ENCODE results near the gene AGAP1. TPM values are rescaled to one million over a fixed set of nuclear protein-coding genes. Genes with fewer than 3 reads are reported as not detected.

Gene AGAP1
- total RNA-seq, 1 donor from 2014 or later: 21.1 TPM

DNA sequence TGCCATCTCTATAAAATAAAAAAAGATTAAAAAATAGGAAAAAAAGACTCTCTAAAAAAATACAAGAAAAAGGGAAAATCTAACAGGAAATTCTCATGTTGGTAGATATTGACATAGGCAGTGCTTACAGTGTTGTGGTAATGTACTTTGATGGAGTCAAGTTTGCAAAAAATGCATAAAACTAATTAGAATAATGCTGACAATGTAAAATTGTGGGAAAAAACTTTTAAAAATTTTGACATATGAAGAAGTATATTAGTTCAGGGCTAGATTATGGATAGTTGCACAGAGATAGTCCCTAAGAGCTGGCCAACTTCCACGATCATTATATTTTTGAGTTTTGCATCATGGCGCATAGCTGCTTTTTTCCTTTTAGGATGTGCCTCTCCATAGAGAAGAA, 601.7 kb downstream of the AGAP1 start:
- Histone ChIP-seq H3K9me3 (no peaks in the 10 kb centered on the region), H3K27ac (no peak overlapping the region), H3K36me3 (no peaks in the 10 kb centered on the region), H3K4me3 (no peak overlapping the region), H3K27me3 (no peaks in the 10 kb centered on the region), H3K4me1 (no peaks in the 10 kb centered on the region)
- intact Hi-C loops (cut with DNase I): no loop called here
- no peak for TF ChIP-seq POLR2A (IDR thresholded peaks at IDR 0.05)
- no peak for TF ChIP-seq POLR2AphosphoS5 (IDR thresholded peaks at IDR 0.05; ENCODE audit: insufficient read depth in 1 of 2, low read depth in 1 of 2)
- TF ChIP-seq, protein P1, sequence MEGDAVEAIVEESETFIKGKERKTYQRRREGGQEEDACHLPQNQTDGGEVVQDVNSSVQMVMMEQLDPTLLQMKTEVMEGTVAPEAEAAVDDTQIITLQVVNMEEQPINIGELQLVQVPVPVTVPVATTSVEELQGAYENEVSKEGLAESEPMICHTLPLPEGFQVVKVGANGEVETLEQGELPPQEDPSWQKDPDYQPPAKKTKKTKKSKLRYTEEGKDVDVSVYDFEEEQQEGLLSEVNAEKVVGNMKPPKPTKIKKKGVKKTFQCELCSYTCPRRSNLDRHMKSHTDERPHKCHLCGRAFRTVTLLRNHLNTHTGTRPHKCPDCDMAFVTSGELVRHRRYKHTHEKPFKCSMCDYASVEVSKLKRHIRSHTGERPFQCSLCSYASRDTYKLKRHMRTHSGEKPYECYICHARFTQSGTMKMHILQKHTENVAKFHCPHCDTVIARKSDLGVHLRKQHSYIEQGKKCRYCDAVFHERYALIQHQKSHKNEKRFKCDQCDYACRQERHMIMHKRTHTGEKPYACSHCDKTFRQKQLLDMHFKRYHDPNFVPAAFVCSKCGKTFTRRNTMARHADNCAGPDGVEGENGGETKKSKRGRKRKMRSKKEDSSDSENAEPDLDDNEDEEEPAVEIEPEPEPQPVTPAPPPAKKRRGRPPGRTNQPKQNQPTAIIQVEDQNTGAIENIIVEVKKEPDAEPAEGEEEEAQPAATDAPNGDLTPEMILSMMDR (IDR thresholded peaks at IDR 0.05): no peak
- no peak for DNase-seq (ENCODE audit: extremely low spot score in 2 of 2)

DNA sequence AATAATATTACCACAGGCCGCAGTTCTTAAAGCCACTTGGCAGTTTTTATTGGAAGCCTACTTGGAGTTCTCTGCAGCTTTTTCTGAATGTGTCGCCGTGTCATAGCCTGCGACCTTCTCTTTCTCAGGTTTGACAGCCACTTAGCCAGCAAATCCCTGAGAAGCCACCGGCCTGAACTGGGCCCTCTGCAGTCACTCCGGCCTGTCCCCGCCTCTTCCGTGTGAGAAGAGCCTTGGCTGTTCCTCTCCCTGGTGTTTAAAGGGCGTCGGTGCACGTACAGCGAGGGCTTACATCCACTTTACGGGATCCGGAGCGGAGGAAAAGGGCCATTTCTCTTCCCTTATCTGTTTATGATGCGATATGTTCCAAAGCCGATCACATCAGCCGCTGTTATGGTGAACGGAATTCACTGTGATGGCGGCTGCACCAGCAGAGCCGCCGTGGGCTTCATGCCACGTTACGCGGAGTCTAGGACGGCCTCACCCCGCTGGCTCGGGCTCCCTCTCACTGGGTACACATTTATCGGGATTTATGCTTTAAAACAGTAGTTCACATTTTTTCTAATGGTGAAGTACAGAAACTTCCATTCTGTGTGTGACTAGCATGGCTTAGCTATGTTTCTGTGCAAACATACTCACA, 607.6 kb downstream of the AGAP1 start:
- intact Hi-C loops (cut with DNase I): no loop called here
- TF ChIP-seq, protein P1 (IDR thresholded peaks at IDR 0.05): no peak
- no peak for TF ChIP-seq POLR2A (IDR thresholded peaks at IDR 0.05)
- no peak for TF ChIP-seq POLR2AphosphoS5 (IDR thresholded peaks at IDR 0.05; ENCODE audit: insufficient read depth in 1 of 2, low read depth in 1 of 2)
- Histone ChIP-seq H3K27ac (no peak overlapping the region), H3K36me3 (no peaks in the 10 kb centered on the region), H3K9me3 (no peaks in the 10 kb centered on the region), H3K27me3 (no peaks in the 10 kb centered on the region), H3K4me1 (no peaks in the 10 kb centered on the region), H3K4me3 (no peak overlapping the region)
- no peak for DNase-seq (ENCODE audit: extremely low spot score in 2 of 2)

DNA sequence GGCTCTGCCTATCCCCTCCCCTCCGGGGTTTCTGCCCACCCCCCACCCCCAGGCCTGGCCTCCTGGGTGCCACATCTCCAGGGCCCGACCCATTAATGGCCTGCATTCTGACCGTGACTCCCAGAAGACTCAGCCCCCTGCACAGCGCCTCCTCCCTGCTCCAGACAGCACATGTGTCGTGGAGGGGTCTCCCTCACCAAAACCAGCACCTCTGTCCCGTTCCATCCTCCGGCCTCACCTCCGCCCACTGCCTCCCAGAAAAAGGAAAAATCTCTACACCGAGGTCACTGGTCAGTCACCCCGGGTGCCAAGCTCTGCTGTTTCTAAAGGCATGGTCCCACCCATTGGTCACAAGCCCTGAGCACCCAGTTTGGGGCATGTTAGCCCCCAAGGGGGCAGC, 609.1 kb downstream of the AGAP1 start:
- no peak for DNase-seq (ENCODE audit: extremely low spot score in 2 of 2)
- Histone ChIP-seq H3K9me3 (no peaks in the 10 kb centered on the region), H3K27me3 (no peaks in the 10 kb centered on the region), H3K27ac (no peak overlapping the region), H3K4me3 (no peak overlapping the region), H3K36me3 (no peaks in the 10 kb centered on the region), H3K4me1 (no peaks in the 10 kb centered on the region)
- TF ChIP-seq POLR2A (IDR thresholded peaks at IDR 0.05) (no peak), POLR2AphosphoS5 (IDR thresholded peaks at IDR 0.05; ENCODE audit: insufficient read depth in 1 of 2, low read depth in 1 of 2) (no peak)
- TF ChIP-seq, protein P1 (IDR thresholded peaks at IDR 0.05): no peak
- intact Hi-C loops (cut with DNase I): no loop called here

DNA sequence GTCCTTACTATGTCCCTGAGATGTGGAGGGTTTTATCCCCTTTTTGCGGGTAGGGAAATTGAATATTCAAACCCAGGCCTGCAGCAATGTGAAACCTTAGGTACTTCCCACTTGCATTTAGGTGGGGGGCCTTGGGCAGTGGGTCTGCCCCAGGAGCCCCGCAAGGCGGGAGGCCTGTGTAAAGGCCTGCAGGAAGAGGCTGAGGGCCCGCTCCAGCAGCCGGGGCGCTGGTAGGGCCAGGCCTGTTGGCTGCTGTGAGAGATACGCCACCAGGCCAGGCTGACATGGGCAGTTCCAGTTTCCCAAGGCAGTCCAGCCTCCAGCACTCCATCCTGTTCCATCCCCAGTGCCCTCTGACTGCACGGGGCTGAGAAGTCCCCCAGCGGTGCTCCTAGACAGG, 610.1 kb downstream of the AGAP1 start:
- H3K27ac ChIP-seq: no peak overlapping the region
- H3K9me3 ChIP-seq: no peaks in the 10 kb centered on the region
- no peak overlapping the region for H3K4me3 ChIP-seq
- TF ChIP-seq POLR2A (IDR thresholded peaks at IDR 0.05) (no peak), POLR2AphosphoS5 (IDR thresholded peaks at IDR 0.05; ENCODE audit: insufficient read depth in 1 of 2, low read depth in 1 of 2) (no peak)
- TF ChIP-seq, protein P1 (IDR thresholded peaks at IDR 0.05): no peak
- intact Hi-C loops (cut with DNase I): no loop called here
- DNase-seq (ENCODE audit: extremely low spot score in 2 of 2): no peak
- no peaks in the 10 kb centered on the region for H3K36me3 ChIP-seq
- H3K27me3 ChIP-seq: no peaks in the 10 kb centered on the region
- no peaks in the 10 kb centered on the region for H3K4me1 ChIP-seq

DNA sequence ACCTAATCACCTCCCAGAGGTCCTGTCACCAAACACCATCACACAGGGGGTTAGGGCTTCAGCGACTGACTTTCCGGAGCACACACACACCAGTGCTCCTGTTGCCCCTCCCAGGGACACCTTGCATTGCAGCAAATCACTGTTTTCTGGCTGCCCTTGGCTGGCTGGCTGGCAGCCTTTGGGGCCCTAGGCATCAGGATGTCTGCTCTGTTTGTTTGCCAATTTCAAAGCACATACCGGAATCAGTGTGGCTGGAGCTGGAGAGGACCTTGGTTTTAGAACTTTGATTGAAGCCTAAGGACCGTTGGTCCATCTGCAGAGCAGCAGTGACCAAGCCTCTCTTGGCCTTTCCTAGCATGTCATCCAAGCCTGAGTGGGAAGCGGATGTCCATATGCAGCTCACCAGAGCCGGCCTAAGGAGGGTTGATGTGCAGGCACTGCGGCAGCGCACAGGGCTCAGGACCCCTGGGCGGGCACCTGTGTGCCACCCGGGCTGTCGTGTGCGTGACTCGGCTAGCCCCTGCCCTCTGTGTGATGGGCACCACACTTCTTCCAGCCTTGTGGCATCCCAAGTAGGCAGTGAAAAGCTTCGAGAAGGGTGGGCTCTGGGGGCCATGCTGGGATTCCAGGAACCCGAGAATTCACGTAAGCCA, 612.2 kb downstream of the AGAP1 start:
- H3K27me3 ChIP-seq: no peaks in the 10 kb centered on the region
- TF ChIP-seq POLR2AphosphoS5 (IDR thresholded peaks at IDR 0.05; ENCODE audit: insufficient read depth in 1 of 2, low read depth in 1 of 2) (no peak), POLR2A (IDR thresholded peaks at IDR 0.05) (no peak)
- TF ChIP-seq, protein P1 (IDR thresholded peaks at IDR 0.05): no peak
- H3K27ac ChIP-seq: no peak overlapping the region
- no peak overlapping the region for H3K4me3 ChIP-seq
- no peaks in the 10 kb centered on the region for H3K9me3 ChIP-seq
- H3K36me3 ChIP-seq: no peaks in the 10 kb centered on the region
- H3K4me1 ChIP-seq: no peaks in the 10 kb centered on the region
- no peak for DNase-seq (ENCODE audit: extremely low spot score in 2 of 2)
- intact Hi-C loops (cut with DNase I): no loop called here

All from vagina (tissue), 2 donors.